GM12878 (cell line): Measurements from ENCODE around the gene TSSK2. TPM values are rescaled to one million over a fixed set of nuclear protein-coding genes. Genes with fewer than 3 reads are reported as not detected.

Experiments used
- ATAC-seq: fragments of 200-7000 bp; cut with Tn5 transposase; 3 replicates; pipeline ENCODE4 v1.9.1; 2020; ENCODE audit warnings: mild to moderate bottlenecking, moderate library complexity
- BruUV-seq: library from RNA; stranded (reverse); fragments of 400-500 nt; replicated peaks from 2 replicates; lab custom pipeline; 2021; lab: Mats Ljungman, UMichigan
- CTCF ChIA-PET: fragments of 300-600 bp; sonication (Branson Sonifier 250); formaldehyde crosslinking; extraction: SDS; loops from one replicate; lab custom pipeline; 2021; ENCODE audit warnings: inconsistent platforms; lab: Yijun Ruan, JAX
- POLR2A ChIA-PET: fragments of 350-600 bp; formaldehyde crosslinking; extraction: SDS; loops from one replicate; lab custom pipeline; 2021; ENCODE audit warnings: inconsistent platforms; lab: Charles Lee
- RAD21 ChIA-PET: fragments of 300-600 bp; sonication (Branson Sonifier 250); formaldehyde crosslinking; loops from one replicate; lab custom pipeline; 2023; ENCODE audit warnings: antibody characterized with exemption; ENCODE audit not compliant: unreplicated experiment; lab: Charles Lee
- SMC1A ChIA-PET: fragments of 300-600 bp; sonication (Branson Sonifier 250); formaldehyde crosslinking; loops from one replicate; lab custom pipeline; 2023; ENCODE audit not compliant: unreplicated experiment, uncharacterized antibody; lab: Charles Lee
- DNase-seq: peaks from one replicate; pipeline ENCODE4 v3.0.0-alpha.2; 2011; ENCODE audit warnings: low read depth, low spot score
- FAIRE-seq: peaks from 3 replicates; lab custom pipeline; 2011; peaks lifted over from hg19 to GRCh38; lab: Jason Lieb, UNC
- H2AFZ ChIP-seq: 2 replicates; pipeline ENCODE4 v1.6.0; 2011; ENCODE audit warnings: low read depth, low read length, control low read depth; ENCODE audit not compliant: control insufficient read depth
- H3K27ac ChIP-seq: 2 replicates; pipeline ENCODE4 v1.5.1; 2011; ENCODE audit warnings: control low read depth; ENCODE audit not compliant: control insufficient read depth, insufficient read depth
- H3K27me3 ChIP-seq, 2 experiments: replicated peaks in 1 of 2; 2 replicates each; pipeline versions ENCODE4 v1.6.0 to v1.6.1; 2011; ENCODE audit warnings: low read length in 1 of 2; ENCODE audit not compliant: control insufficient read depth in 2 of 2, insufficient read depth in 2 of 2
- H3K36me3 ChIP-seq, 2 experiments: 2 replicates each; pipeline ENCODE4 v1.5.1; 2011; ENCODE audit warnings: low read length in 1 of 2; ENCODE audit not compliant: control insufficient read depth in 2 of 2, insufficient read depth in 2 of 2
- H3K4me1 ChIP-seq: 2 replicates; pipeline ENCODE4 v1.6.1; 2011; ENCODE audit warnings: mild to moderate bottlenecking, low read length, moderate library complexity, mixed read lengths; ENCODE audit not compliant: control insufficient read depth, insufficient read depth
- H3K4me2 ChIP-seq: 2 replicates; pipeline ENCODE4 v1.6.0; 2011; ENCODE audit warnings: control low read depth; ENCODE audit not compliant: control insufficient read depth, insufficient read depth
- H3K4me3 ChIP-seq: fragments of 200-600 bp; sonication (generic); 2 replicates; pipeline ENCODE4 v1.5.1; 2016
- H3K79me2 ChIP-seq: 2 replicates; pipeline ENCODE4 v1.6.0; 2011; ENCODE audit warnings: low read length; ENCODE audit not compliant: control insufficient read depth, insufficient read depth
- H3K9ac ChIP-seq: 2 replicates; pipeline ENCODE4 v1.8.0; 2011; ENCODE audit warnings: low read length, control low read depth, mixed read lengths; ENCODE audit not compliant: control insufficient read depth, insufficient read depth
- H3K9me3 ChIP-seq: replicated peaks from 3 replicates; pipeline ENCODE4 v1.5.1; 2011; ENCODE audit warnings: mild to moderate bottlenecking, low read length; ENCODE audit not compliant: control insufficient read depth, insufficient read depth
- H4K20me1 ChIP-seq: 2 replicates; pipeline ENCODE4 v1.6.0; 2011; ENCODE audit not compliant: control insufficient read depth, insufficient read depth
- BCL11A ChIP-seq: IDR thresholded peaks from 2 replicates; pipeline ENCODE4 v1.6.1; 2011; ENCODE audit warnings: low read depth, low read length
- BCLAF1 ChIP-seq: fragments of 450-650 bp; IDR thresholded peaks from 2 replicates; pipeline ENCODE4 v1.6.1; 2017; ENCODE audit warnings: antibody characterized with exemption, mild to moderate bottlenecking, moderate library complexity
- BMI1 ChIP-seq: fragments of 450-650 bp; IDR thresholded peaks from 2 replicates; pipeline ENCODE4 v1.6.1; 2016; ENCODE audit warnings: mild to moderate bottlenecking, moderate library complexity, borderline replicate concordance
- CBFB ChIP-seq: IDR thresholded peaks from 2 replicates; pipeline ENCODE4 v1.6.1; 2016; ENCODE audit warnings: antibody characterized with exemption, low read depth
- EED ChIP-seq: sonication (generic); IDR thresholded peaks from 2 replicates; pipeline ENCODE4 v1.6.1; 2016; ENCODE audit warnings: antibody characterized with exemption, low read depth
- ETV6 ChIP-seq, 2 experiments: fragments of 450-650 bp in 1 of 2; IDR thresholded peaks in 1 of 2; conservative IDR thresholded peaks in 1 of 2; 2 replicates each; pipeline ENCODE4 v1.6.1; 2014; ENCODE audit warnings: antibody characterized with exemption in 1 of 2, borderline replicate concordance in 1 of 2, low read depth in 1 of 2, mild to moderate bottlenecking in 1 of 2, moderate library complexity in 1 of 2
- GABPA ChIP-seq: IDR thresholded peaks from 2 replicates; pipeline ENCODE4 v1.6.1; 2014; ENCODE audit warnings: antibody characterized with exemption, low read depth, mild to moderate bottlenecking, inconsistent platforms
- GATAD2B ChIP-seq: fragments of 450-650 bp; conservative IDR thresholded peaks from 2 replicates; pipeline ENCODE4 v1.6.1; 2017; ENCODE audit warnings: low read depth, mild to moderate bottlenecking, moderate library complexity
- IKZF1 ChIP-seq: fragments of 450-650 bp; conservative IDR thresholded peaks from 2 replicates; pipeline ENCODE4 v1.6.1; 2017; ENCODE audit warnings: antibody characterized with exemption, mild to moderate bottlenecking
- LARP7 ChIP-seq: fragments of 450-650 bp; IDR thresholded peaks from 2 replicates; pipeline ENCODE4 v1.6.1; 2017; ENCODE audit warnings: mild to moderate bottlenecking
- MLLT1 ChIP-seq: fragments of 450-650 bp; IDR thresholded peaks from 2 replicates; pipeline ENCODE4 v1.6.1; 2016; ENCODE audit warnings: mild to moderate bottlenecking
- MTA2 ChIP-seq: fragments of 450-650 bp; IDR thresholded peaks from 2 replicates; pipeline ENCODE4 v1.6.1; 2016; ENCODE audit warnings: low read depth, mild to moderate bottlenecking, moderate library complexity
- MTA3 ChIP-seq: IDR thresholded peaks from 2 replicates; pipeline ENCODE4 v1.6.1; 2012; ENCODE audit warnings: low read length, inconsistent platforms, borderline replicate concordance
- MYC ChIP-seq: IDR thresholded peaks from 2 replicates; pipeline ENCODE4 v1.6.1; 2011; ENCODE audit warnings: mild to moderate bottlenecking, low read length, moderate library complexity, inconsistent platforms; ENCODE audit not compliant: insufficient read depth, insufficient replicate concordance, insufficient read length, severe bottlenecking
- NR2C2 ChIP-seq: IDR thresholded peaks from 2 replicates; pipeline ENCODE4 v1.6.1; 2011; ENCODE audit warnings: borderline replicate concordance, low read depth; ENCODE audit not compliant: control insufficient read depth, insufficient read length
- NRF1 ChIP-seq: conservative IDR thresholded peaks from 2 replicates; pipeline ENCODE4 v1.6.1; 2011; ENCODE audit warnings: mild to moderate bottlenecking, low read depth, low read length, improper control_type of control experiment
- SKIL ChIP-seq: fragments of 450-650 bp; IDR thresholded peaks from 2 replicates; pipeline ENCODE4 v1.6.1; 2017; ENCODE audit warnings: mild to moderate bottlenecking, low read depth, inconsistent platforms; ENCODE audit not compliant: poor library complexity, severe bottlenecking
- SP1 ChIP-seq: IDR thresholded peaks from one replicate; pipeline ENCODE4 v1.6.1; 2011; ENCODE audit warnings: low read depth, low read length
- ZNF217 ChIP-seq: fragments of 450-650 bp; IDR thresholded peaks from 2 replicates; pipeline ENCODE4 v1.6.1; 2017; ENCODE audit warnings: antibody characterized with exemption, mild to moderate bottlenecking
- WGBS: methylation state at CpG from one replicate; pipeline ENCODE4 v1.1.6; 2016; ENCODE audit warnings: low lambda C conversion rate; ENCODE audit not compliant: insufficient replicate concordance, insufficient coverage; ENCODE audit errors: missing lambda C conversion rate; 5-methylcytosine and 5-hydroxymethylcytosine counted together
- in situ Hi-C: fragments of 300-500 bp; cut with MboI; formaldehyde crosslinking; loops from 9 replicates; pipeline ENCODE4 v1.14.3; 2018; ENCODE audit warnings: mixed read lengths
- intact Hi-C: fragments of 100-400 bp; cut with micrococcal nuclease; formaldehyde crosslinking; loops from one replicate; pipeline ENCODE4 v1.14.2; 2022; ENCODE audit not compliant: unreplicated experiment
- polyA plus RNA-seq, 11 experiments: library from polyadenylated mRNA; depleted of rRNA in 4 of 11; unstranded in 6 of 11; stranded (reverse) in 5 of 11; fragments of >200 nt; fragmentation: Nextera tagmentation in 4 of 11; fragmentation: Illumina TruSeq in 1 of 11; extraction: Ambion mirVana in 4 of 11; extraction: Trizol in 1 of 11; gene quantifications; 1 replicate in 1 of 11; 2 replicates in 10 of 11; pipeline versions ENCODE4 v1.2.1 to v1.2.3, GENCODE V29; 2011 to 2016; ENCODE audit warnings: inconsistent platforms in 2 of 11, missing spikeins in 2 of 11, low read depth in 1 of 11
- total RNA-seq, 4 experiments: library from RNA; depleted of rRNA in 3 of 4; stranded (reverse); fragments of >200 nt in 3 of 4; fragmentation: Illumina TruSeq in 1 of 4; extraction: Trizol in 1 of 4; gene quantifications; 2 replicates each; pipeline versions ENCODE4 v1.2.1 to v1.2.3, GENCODE V29; 2013 to 2021

TSSK2 gene
- total and polyA plus RNA-seq, 10 of the 15 experiments (the other 5 are each of a cell fraction or from before 2014, with no cell fraction given), result 0.03 to 0.17 TPM; not detected in 8

GRCh38 chr22:19110064-19110458 lies 21.0 kb upstream of the TSSK2 start:
- CTCF ChIA-PET, result interaction anchor here (0.9 to 2.2 kb wide), 6 partner anchors 9 to 70 kb away, joined by 3 to 7 read pairs (median 6); partner anchors contain the start of genes DGCR2 and ESS2
- no TSS peak for BruUV-seq
- FAIRE-seq, result no peak
- peak overlapping the region; percentile 38; the same call in 1 of the 2 replicates for H3K27ac ChIP-seq
- H3K4me3 ChIP-seq, result peak overlapping the region; percentile 6; the same call in 1 of the 2 replicates
- H3K9me3 ChIP-seq, result no peaks in the 10 kb centered on the region
- POLR2A ChIA-PET, result no interaction called here
- peaks cover 15% of the 10 kb centered on the region for H3K4me1 ChIP-seq
- DNase-seq, result no peak
- no peak overlapping the region for H2AFZ ChIP-seq
- intact Hi-C loops, result no loop called here
- H3K4me2 ChIP-seq, result peak overlapping the region; percentile 43
- peaks cover 0 to 5% of the 10 kb centered on the region in 2 experiments; a peak in 2 of 4 replicates for H3K36me3 ChIP-seq
- peaks cover 65% of the 10 kb centered on the region for H3K79me2 ChIP-seq
- in situ Hi-C loops, result no loop called here
- peaks cover 2% of the 10 kb centered on the region; the same call in 1 of the 2 replicates for H4K20me1 ChIP-seq
- H3K27me3 ChIP-seq, result no peaks in the 10 kb centered on the region
- no peak; the same call in 2 of the 3 replicates for ATAC-seq
- no peak for TF ChIP-seq MTA3
- TF ChIP-seq CBFB, result no peak
- TF ChIP-seq MTA2, result no peak
- TF ChIP-seq MLLT1, result no peak
- no peak for TF ChIP-seq IKZF1
- no peak for TF ChIP-seq NR2C2
- no peak for TF ChIP-seq BCLAF1
- no peak for TF ChIP-seq SKIL
- no peak for TF ChIP-seq BCL11A
- no peak for TF ChIP-seq MYC
- no peak for TF ChIP-seq ZNF217
- no peak for TF ChIP-seq EED
- no peak for TF ChIP-seq LARP7
- no peak for TF ChIP-seq GATAD2B
- no peak for TF ChIP-seq BMI1
- TF ChIP-seq ETV6 (conservative IDR thresholded peaks at IDR 0.05 in 1 of 2, IDR thresholded peaks at IDR 0.05 in 1 of 2; ENCODE audit: borderline replicate concordance in 1 of 2, low read depth in 1 of 2), result no peak
- TF ChIP-seq GABPA, result no peak
- no peak for TF ChIP-seq NRF1
- no peak for TF ChIP-seq SP1
- RAD21 ChIA-PET, result interaction anchor here (1.3 to 1.4 kb wide), 2 partner anchors 24 to 69 kb away, joined by 3 to 4 read pairs; no protein-coding TSS in a partner anchor
- no peak overlapping the region for H3K9ac ChIP-seq
- SMC1A ChIA-PET, result interaction anchor here (1.0 to 1.8 kb wide), 3 partner anchors 9 to 66 kb away, joined by 4 to 6 read pairs (median 4); partner anchors contain the start of gene DGCR2
- WGBS, result 46% methylated on average over 4 of the region's 4 CpGs
